OCI-LY1 (cell line): ENCODE results near the gene IGF2BP1.

Experiments used
- EZH2 ChIP-seq: fragments of 200-600 bp; sonication (generic), shearing (Covaris generic); IDR thresholded peaks from 2 replicates; pipeline ENCODE4 v1.8.0; 2017; ENCODE audit warnings: borderline replicate concordance, mixed run types, mild to moderate bottlenecking, antibody characterized with exemption, low read length, moderate library complexity, mixed read lengths
- TF ChIP-seq, protein P1 (sequence below): fragments of 200-600 bp; sonication (generic), shearing (Covaris generic); IDR thresholded peaks from 2 replicates; pipeline ENCODE4 v1.5.1; 2017; ENCODE audit warnings: mild to moderate bottlenecking, antibody characterized with exemption, low read length, moderate library complexity, mixed read lengths

- TF ChIP-seq, protein P1, sequence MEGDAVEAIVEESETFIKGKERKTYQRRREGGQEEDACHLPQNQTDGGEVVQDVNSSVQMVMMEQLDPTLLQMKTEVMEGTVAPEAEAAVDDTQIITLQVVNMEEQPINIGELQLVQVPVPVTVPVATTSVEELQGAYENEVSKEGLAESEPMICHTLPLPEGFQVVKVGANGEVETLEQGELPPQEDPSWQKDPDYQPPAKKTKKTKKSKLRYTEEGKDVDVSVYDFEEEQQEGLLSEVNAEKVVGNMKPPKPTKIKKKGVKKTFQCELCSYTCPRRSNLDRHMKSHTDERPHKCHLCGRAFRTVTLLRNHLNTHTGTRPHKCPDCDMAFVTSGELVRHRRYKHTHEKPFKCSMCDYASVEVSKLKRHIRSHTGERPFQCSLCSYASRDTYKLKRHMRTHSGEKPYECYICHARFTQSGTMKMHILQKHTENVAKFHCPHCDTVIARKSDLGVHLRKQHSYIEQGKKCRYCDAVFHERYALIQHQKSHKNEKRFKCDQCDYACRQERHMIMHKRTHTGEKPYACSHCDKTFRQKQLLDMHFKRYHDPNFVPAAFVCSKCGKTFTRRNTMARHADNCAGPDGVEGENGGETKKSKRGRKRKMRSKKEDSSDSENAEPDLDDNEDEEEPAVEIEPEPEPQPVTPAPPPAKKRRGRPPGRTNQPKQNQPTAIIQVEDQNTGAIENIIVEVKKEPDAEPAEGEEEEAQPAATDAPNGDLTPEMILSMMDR = no peak
- no peak for TF ChIP-seq EZH2
Measured at GRCh38 chr17:49101054-49101534, 103.9 kb downstream of the IGF2BP1 start.
